Activated T-cell treated with anti-CD3 and anti-CD28 coated beads, Interleukin-2, amount 50 U/mL, for 24 hours (primary cell): ENCODE data around the gene PCDHGA6.
A peak's percentile ranks its signal among the peaks of the same experiment; 100 is the strongest.
"Not testable (repeated sequence)": the region's sequence is repeated elsewhere in the genome, so short reads cannot be mapped to it uniquely, and the experiment has no call there.

ENCODE experiments used
- DNase-seq: peaks from one replicate; pipeline ENCODE4 v3.0.0-alpha.2; 2020
- H3K27ac Mint-ChIP-seq: 2 replicates; pipeline ENCODE4 v1.8.0; 2020; ENCODE audit warnings: mild to moderate bottlenecking, mixed read lengths
- H3K27me3 Mint-ChIP-seq: 2 replicates; pipeline ENCODE4 v1.8.0; 2020; ENCODE audit warnings: mixed read lengths
- H3K36me3 Mint-ChIP-seq: 2 replicates; pipeline ENCODE4 v1.8.0; 2020; ENCODE audit warnings: low read depth, mixed read lengths
- H3K4me1 Mint-ChIP-seq: 2 replicates; pipeline ENCODE4 v1.8.0; 2020; ENCODE audit warnings: low read depth, mixed read lengths
- H3K4me3 Mint-ChIP-seq: 2 replicates; pipeline ENCODE4 v1.8.0; 2020; ENCODE audit warnings: mild to moderate bottlenecking, moderate library complexity, mixed read lengths
- H3K9me3 Mint-ChIP-seq: 2 replicates; pipeline ENCODE4 v1.8.0; 2020; ENCODE audit warnings: mixed read lengths

Gene PCDHGA6

DNA sequence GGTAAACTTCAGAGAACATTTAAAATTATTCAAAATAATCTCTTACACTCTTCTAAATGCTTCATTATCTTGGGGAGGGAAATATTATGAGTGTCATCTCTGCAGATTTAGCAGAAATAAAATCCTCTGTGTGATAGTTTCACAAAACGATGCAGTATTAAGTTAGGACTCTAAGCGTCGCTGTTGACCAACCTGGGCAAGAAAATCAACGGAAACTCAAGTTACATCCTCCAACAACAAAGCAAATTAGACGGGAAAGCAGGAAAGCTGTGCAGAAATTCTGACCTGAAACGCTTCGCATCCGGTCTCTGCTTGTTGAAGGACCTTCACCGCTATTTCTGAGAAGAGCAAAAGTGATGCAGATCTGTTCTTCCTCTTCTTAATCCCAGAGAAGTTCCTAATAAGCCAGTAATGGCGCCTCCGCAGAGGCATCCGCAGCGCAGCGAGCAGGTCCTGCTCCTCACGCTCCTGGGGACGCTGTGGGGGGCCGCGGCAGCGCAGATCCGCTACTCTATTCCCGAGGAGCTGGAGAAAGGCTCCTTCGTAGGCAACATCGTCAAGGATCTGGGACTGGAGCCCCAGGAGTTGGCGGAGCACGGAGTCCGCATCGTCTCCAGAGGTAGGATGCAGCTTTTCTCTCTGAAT is at the start of gene PCDHGA6:
Gene PCDHGA6, plus strand, starts transcription at position 219 of the 645 bp plus-strand sequence. Its CDS starts 193 bp downstream, at position 412.
- H3K4me3 Mint-ChIP-seq, result peak within 1 kb of the TSS; percentile 17
- peaks cover 82% of the 10 kb centered on the region for H3K27me3 Mint-ChIP-seq
- H3K27ac Mint-ChIP-seq, result no peak within 1 kb of the TSS
- peaks cover 37% of the 10 kb centered on the region for H3K9me3 Mint-ChIP-seq
- DNase-seq, result no peak
- H3K36me3 Mint-ChIP-seq, result peaks cover 27% of the 10 kb centered on the region
- peaks cover 8% of the 10 kb centered on the region for H3K4me1 Mint-ChIP-seq

DNA sequence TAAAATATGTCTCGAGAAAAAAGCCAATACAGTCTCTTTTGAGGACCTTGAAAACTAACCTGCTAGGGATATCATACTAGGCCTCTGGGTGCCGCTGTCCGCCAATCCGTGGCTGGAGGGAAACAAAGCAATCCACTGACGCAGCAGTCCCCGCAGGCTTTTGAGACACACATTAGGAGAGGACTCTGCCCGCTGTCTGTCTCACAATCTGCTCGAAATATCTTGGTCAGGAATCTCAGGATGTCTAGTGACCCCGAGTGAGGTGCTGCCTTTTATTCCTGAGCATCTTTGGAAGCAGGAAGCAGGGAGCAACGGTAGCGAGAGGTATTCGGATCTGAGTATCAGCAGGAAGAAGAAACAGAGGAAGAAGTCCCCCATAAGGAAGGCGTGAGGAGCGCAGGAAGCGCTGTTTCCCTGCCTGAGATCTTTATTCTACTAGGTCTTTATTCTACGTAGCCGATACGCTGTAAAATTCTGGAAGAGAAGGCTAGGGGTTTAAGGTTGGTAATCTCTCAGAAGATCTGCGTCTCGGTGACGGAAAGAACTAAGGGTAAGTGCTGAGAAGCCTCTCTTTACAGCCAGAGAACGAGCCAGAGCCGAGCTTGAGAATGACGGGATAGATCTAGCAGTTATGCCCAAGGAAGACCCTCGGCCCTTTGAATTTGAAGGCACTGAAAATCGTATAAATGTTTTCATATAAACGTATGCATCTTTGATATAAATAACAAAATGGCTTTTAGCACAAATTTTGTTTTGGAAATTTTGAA is 47.4 kb upstream of the PCDHGA6 start:
- DNase-seq, result peak; percentile 72
- Mint-ChIP-seq H3K4me3 (peak overlapping the region; percentile 84), H3K27me3 (peaks cover 48% of the 10 kb centered on the region), H3K27ac (peak overlapping the region; percentile 80), H3K4me1 (peaks cover 8% of the 10 kb centered on the region), H3K36me3 (peaks cover 23% of the 10 kb centered on the region), H3K9me3 (peaks cover 44% of the 10 kb centered on the region)

DNA sequence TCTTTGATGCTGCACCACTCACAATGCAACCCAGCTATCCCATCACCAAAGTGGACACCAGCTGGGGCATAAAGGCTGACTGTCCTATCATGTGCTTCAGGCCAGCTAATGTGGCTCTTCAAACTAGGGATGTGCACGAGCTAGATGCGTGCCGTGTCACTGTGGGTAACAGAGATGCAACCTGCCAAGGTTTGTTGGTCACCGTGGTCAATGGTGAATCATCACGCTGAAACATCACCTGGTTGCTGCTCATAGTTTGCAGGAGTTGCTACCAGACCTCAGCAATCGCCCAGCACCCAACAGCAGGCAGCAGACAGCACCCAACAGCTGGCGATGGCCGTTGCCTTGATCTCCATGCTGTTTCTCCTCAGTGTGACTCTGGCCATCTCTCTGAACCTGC is 45.5 kb upstream of the PCDHGA6 start:
- Mint-ChIP-seq H3K4me1 (peaks cover 6% of the 10 kb centered on the region), H3K4me3 (no peak overlapping the region), H3K36me3 (peaks cover 22% of the 10 kb centered on the region), H3K27ac (no peak overlapping the region), H3K27me3 (peaks cover 65% of the 10 kb centered on the region), H3K9me3 (peaks cover 45% of the 10 kb centered on the region)
- no peak for DNase-seq

DNA sequence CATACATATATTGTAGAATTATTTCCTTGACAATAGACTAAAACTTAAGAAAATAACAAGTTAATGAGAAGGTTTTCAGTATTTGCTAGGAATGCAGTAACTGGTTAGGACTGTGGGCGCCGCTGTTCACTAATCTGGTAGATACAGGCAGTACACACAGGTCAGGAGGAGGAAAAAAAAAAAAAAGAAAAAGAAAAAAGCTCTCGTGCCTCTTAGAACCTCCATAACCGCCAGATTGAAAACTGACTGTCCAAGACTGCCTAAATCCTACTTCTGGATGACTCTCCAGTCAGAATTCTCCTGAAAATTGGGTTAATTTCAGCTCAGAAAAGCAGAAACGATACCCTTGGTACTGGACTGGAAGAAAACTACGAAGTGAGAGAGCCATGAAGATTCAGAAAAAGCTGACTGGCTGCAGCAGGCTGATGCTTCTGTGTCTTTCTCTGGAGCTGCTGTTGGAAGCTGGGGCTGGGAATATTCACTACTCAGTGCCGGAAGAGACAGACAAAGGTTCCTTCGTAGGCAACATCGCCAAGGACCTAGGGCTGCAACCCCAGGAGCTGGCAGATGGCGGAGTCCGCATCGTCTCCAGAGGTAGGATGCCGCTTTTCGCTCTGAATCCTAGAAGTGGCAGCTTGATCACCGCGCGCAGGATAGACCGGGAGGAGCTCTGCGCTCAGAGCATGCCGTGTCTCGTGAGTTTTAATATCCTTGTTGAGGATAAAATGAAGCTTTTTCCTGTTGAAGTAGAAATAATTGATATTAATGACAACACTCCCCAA is 43.2 kb upstream of the PCDHGA6 start, which contains the start of gene PCDHGA1:
Gene PCDHGA1, plus strand, starts transcription at position 216 of the 782 bp plus-strand sequence.
- DNase-seq, result no peak
- peaks cover 52% of the 10 kb centered on the region for H3K9me3 Mint-ChIP-seq
- peaks cover 6% of the 10 kb centered on the region for H3K4me1 Mint-ChIP-seq
- H3K27ac Mint-ChIP-seq, result no peak within 1 kb of the TSS
- peak within 1 kb of the TSS; percentile 12 for H3K4me3 Mint-ChIP-seq
- H3K27me3 Mint-ChIP-seq, result peaks cover 86% of the 10 kb centered on the region
- H3K36me3 Mint-ChIP-seq, result peaks cover 23% of the 10 kb centered on the region

DNA sequence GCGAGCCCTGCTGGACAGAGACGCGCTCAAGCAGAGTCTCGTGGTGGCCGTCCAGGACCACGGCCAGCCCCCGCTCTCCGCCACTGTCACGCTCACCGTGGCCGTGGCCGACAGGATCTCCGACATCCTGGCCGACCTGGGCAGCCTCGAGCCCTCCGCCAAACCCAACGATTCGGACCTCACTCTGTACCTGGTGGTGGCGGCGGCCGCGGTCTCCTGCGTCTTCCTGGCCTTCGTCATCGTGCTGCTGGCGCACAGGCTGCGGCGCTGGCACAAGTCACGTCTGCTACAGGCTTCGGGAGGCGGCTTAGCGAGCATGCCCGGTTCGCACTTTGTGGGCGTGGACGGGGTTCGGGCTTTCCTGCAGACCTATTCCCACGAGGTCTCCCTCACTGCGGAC is 41.1 kb upstream of the PCDHGA6 start:
- not testable (repeated sequence) for DNase-seq, H3K4me1 Mint-ChIP-seq, H3K27ac Mint-ChIP-seq, H3K4me3 Mint-ChIP-seq
- Mint-ChIP-seq H3K27me3 (peaks cover 92% of the 10 kb centered on the region), H3K36me3 (peaks cover 23% of the 10 kb centered on the region), H3K9me3 (peaks cover 62% of the 10 kb centered on the region)

DNA sequence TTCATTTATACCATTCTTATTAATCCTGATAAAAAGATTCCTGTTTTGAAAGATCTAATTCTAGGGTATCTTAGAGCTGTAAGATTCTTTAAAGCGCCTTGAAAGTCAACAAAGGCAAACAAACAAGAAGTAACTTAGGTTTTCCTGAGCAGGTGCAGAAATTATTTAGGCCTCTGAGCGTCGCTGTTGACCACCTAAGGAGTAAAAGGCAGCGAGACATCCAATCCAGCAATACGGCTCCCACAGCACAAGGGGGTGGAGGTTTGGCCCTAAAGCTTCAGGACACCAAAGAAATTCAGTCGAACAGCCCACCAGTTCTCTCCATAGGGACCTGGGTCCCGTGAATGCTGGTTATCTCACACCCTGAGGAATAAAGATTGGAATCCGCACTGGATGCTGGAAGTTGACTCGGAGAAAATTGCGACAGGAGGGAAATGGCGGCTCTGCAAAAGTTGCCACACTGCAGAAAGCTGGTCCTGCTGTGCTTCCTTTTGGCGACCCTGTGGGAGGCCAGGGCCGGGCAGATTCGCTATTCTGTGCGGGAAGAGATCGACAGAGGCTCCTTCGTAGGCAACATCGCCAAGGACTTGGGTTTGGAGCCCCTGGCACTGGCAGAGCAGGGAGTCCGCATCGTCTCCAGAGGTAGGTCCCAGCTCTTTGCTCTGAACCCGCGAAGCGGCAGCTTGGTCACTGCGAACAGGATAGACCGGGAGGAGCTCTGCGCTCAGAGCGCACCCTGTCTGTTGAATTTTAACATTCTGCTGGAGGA is 35.0 kb upstream of the PCDHGA6 start, which contains the start of gene PCDHGA2:
Gene PCDHGA2, plus strand, starts transcription at position 223 of the 769 bp plus-strand sequence.
- DNase-seq, result no peak
- peaks cover 4% of the 10 kb centered on the region for H3K4me1 Mint-ChIP-seq
- H3K4me3 Mint-ChIP-seq, result no peak within 1 kb of the TSS
- no peak within 1 kb of the TSS for H3K27ac Mint-ChIP-seq
- peaks cover 74% of the 10 kb centered on the region for H3K9me3 Mint-ChIP-seq
- H3K27me3 Mint-ChIP-seq, result peaks cover 94% of the 10 kb centered on the region
- H3K36me3 Mint-ChIP-seq, result peaks cover 17% of the 10 kb centered on the region

DNA sequence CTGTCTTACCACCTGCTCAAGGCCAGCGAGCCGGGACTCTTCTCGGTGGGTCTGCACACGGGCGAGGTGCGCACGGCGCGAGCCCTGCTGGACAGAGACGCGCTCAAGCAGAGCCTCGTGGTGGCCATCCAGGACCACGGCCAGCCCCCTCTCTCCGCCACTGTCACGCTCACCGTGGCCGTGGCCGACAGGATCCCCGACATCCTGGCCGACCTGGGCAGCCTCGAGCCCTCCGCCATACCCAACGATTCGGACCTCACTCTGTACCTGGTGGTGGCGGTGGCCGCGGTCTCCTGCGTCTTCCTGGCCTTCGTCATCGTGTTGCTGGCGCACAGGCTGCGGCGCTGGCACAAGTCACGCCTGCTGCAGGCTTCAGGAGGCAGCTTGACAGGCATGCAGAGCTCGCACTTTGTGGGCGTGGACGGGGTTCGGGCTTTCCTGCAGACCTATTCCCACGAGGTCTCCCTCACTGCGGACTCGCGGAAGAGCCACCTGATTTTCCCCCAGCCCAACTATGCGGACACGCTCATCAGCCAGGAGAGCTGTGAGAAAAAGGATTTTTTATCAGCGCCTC is 32.8 kb upstream of the PCDHGA6 start:
- H3K4me3 Mint-ChIP-seq, DNase-seq, H3K4me1 Mint-ChIP-seq, H3K27ac Mint-ChIP-seq: not testable (repeated sequence)
- Mint-ChIP-seq H3K9me3 (peaks cover 74% of the 10 kb centered on the region), H3K27me3 (peaks cover 94% of the 10 kb centered on the region), H3K36me3 (peaks cover 24% of the 10 kb centered on the region)

DNA sequence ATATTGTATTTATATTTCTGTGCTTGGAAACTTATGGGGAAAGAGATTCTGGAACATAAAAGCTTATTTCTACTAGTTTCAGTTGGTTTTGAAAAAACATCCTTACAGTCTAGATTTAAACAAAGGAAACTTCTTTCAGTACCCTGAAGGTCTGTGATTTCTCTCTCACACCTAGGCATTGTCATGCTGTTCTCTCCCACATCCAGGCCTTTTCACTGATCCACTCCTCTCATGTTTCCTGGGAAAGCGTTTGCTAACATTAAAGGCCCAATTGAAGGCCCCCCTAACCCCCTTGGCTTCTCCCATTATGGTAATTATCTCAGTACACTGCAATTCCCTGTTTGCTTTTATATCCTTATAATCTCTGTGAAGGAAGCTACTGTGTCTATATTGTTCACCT is 30.9 kb upstream of the PCDHGA6 start:
- Mint-ChIP-seq H3K27ac (no peak overlapping the region), H3K36me3 (peaks cover 24% of the 10 kb centered on the region), H3K4me3 (no peak overlapping the region), H3K9me3 (peaks cover 66% of the 10 kb centered on the region), H3K27me3 (peaks cover 94% of the 10 kb centered on the region), H3K4me1 (peaks cover 4% of the 10 kb centered on the region)
- DNase-seq, result no peak

DNA sequence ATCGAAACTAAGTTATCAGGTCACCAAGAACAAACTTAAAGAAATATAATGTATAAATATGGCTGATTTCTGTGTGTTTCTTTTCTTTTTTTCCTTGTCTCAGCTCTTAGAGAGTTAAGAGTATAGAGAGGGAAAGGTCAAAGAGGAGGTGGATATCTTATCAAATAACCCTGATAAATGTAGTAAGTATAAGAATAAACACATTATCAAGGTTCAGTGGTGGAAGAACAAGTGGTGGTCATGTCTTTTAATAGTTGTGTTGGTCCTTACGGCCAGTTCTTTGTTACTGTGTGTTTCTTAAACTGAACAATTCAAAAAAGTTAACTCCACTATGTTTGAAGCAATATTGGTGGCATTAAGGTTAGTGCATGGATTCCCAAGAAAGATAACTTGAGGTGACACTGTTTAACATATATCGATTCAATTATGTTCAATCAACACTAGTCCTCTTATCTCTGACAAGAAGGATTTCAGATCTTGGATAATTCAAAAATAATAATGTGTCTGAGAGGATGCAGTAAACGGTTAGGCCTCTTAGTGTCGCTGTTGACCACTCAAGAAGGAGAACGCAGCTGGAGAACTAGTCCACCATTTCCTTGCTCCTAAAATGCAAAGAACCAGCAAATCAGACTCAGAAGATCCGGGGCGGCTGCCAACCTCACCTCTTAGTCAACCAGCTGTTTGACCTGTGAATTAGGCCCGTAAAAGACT is 30.3 kb upstream of the PCDHGA6 start, which contains the start of gene PCDHGA3:
Gene PCDHGA3, plus strand, starts transcription at position 588 of the 711 bp plus-strand sequence. CDS start 205 bp downstream, outside the sequence.
- H3K9me3 Mint-ChIP-seq, result peaks cover 63% of the 10 kb centered on the region

DNA sequence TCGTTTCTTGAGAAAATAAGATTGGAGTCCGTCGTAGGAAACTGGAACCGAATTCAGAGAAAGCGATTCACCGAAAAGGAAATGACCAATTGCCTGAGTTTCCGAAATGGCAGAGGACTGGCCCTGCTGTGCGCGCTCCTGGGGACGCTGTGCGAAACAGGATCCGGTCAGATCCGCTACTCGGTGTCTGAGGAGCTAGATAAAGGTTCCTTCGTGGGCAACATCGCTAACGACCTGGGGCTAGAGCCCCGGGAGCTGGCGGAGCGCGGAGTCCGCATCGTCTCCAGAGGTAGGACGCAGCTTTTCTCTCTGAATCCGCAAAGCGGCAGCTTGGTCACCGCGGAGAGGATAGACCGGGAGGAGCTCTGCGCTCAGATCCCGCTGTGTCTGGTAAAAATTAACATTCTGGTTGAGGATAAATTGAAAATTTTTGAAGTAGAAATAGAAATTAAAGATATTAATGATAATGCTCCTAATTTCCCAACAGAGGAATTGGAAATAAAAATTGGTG is 29.7 kb upstream of the PCDHGA6 start:
- no peak for DNase-seq
- Mint-ChIP-seq H3K36me3 (peaks cover 20% of the 10 kb centered on the region), H3K4me1 (peaks cover 4% of the 10 kb centered on the region), H3K27ac (no peak overlapping the region), H3K27me3 (peaks cover 92% of the 10 kb centered on the region), H3K4me3 (peak overlapping the region; percentile 48), H3K9me3 (peaks cover 63% of the 10 kb centered on the region)

More for the DNA sequence above, 30.3 kb upstream of the PCDHGA6 start, which contains the start of gene PCDHGA3:
- Mint-ChIP-seq H3K27ac (no peak within 1 kb of the TSS), H3K27me3 (peaks cover 92% of the 10 kb centered on the region), H3K4me1 (peaks cover 4% of the 10 kb centered on the region), H3K4me3 (peak within 1 kb of the TSS; percentile 48), H3K36me3 (peaks cover 23% of the 10 kb centered on the region)
- no peak for DNase-seq

DNA sequence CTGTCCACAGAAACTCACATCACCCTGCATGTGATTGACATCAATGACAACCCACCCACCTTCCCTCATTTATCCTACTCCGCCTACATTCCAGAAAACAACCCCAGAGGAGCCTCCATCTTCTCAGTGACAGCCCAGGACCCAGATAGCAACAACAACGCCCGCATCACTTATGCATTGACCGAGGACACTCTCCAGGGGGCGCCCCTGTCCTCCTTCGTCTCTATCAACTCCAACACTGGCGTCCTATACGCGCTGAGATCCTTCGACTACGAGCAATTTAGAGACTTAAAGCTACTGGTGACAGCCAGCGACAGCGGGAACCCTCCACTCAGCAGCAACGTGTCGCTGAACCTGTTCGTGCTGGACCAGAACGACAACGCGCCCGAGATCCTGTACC is 28.4 kb upstream of the PCDHGA6 start:
- peaks cover 58% of the 10 kb centered on the region for H3K9me3 Mint-ChIP-seq
- H3K36me3 Mint-ChIP-seq, result peaks cover 15% of the 10 kb centered on the region
- H3K4me3 Mint-ChIP-seq, result no peak overlapping the region
- no peak for DNase-seq
- H3K27me3 Mint-ChIP-seq, result peaks cover 89% of the 10 kb centered on the region
- peaks cover 4% of the 10 kb centered on the region for H3K4me1 Mint-ChIP-seq
- no peak overlapping the region for H3K27ac Mint-ChIP-seq

DNA sequence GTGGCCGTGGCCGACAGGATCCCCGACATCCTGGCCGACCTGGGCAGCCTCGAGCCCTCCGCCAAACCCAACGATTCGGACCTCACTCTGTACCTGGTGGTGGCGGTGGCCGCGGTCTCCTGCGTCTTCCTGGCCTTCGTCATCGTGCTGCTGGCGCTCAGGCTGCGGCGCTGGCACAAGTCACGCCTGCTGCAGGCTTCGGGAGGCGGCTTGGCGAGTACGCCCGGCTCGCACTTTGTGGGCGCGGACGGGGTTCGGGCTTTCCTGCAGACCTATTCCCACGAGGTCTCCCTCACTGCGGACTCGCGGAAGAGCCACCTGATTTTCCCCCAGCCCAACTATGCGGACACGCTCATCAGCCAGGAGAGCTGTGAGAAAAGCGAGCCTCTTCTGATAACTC is 27.7 kb upstream of the PCDHGA6 start:
- not testable (repeated sequence) for H3K27ac Mint-ChIP-seq, DNase-seq, H3K4me3 Mint-ChIP-seq, H3K4me1 Mint-ChIP-seq
- Mint-ChIP-seq H3K9me3 (peaks cover 62% of the 10 kb centered on the region), H3K36me3 (peaks cover 14% of the 10 kb centered on the region), H3K27me3 (peaks cover 91% of the 10 kb centered on the region)
